ENCODE results near the gene NAA40. TPM values are rescaled to one million over a fixed set of nuclear protein-coding genes. Genes with fewer than 3 reads are reported as not detected.
A peak's percentile ranks its signal among the peaks of the same experiment; 100 is the strongest.

NAA40 gene
- total RNA-seq, 1 donor from 2014 or later = 19.7 TPM

GRCh38 chr11:63998558-63999348, 60.0 kb downstream of the NAA40 start:
- intact Hi-C loops (cut with micrococcal nuclease) = no loop called here
- Histone ChIP-seq H3K4me1 (peaks cover 57% of the 10 kb centered on the region), H3K36me3 (peaks cover 47% of the 10 kb centered on the region), H3K9me3 (replicated peaks) (no peaks in the 10 kb centered on the region), H3K27me3 (ENCODE audit: low read depth) (no peaks in the 10 kb centered on the region), H3K27ac (replicated peaks) (no peak overlapping the region), H3K4me3 (peak overlapping the region; percentile 59)
- DNase-seq = peak; percentile 38
- no peak for TF ChIP-seq CTCF (IDR thresholded peaks at IDR 0.05; ENCODE audit: borderline replicate concordance)

GRCh38 chr11:63999349-64000025, 60.7 kb downstream of the NAA40 start:
- Histone ChIP-seq H3K4me3 (peak overlapping the region; percentile 59), H3K27ac (replicated peaks) (no peak overlapping the region), H3K9me3 (replicated peaks) (no peaks in the 10 kb centered on the region), H3K36me3 (peaks cover 40% of the 10 kb centered on the region), H3K27me3 (ENCODE audit: low read depth) (no peaks in the 10 kb centered on the region), H3K4me1 (peaks cover 54% of the 10 kb centered on the region)
- DNase-seq = peak; percentile 53
- no peak for TF ChIP-seq CTCF (IDR thresholded peaks at IDR 0.05; ENCODE audit: borderline replicate concordance)
- intact Hi-C loops (cut with micrococcal nuclease) = loop anchor here (5.0 kb wide), 1 partner anchor 148 kb away; no protein-coding TSS in a partner anchor

- H3K9me3 ChIP-seq (replicated peaks) = no peaks in the 10 kb centered on the region
- H3K4me1 ChIP-seq = peaks cover 52% of the 10 kb centered on the region
- no peaks in the 10 kb centered on the region for H3K27me3 ChIP-seq (ENCODE audit: low read depth)
- intact Hi-C loops (cut with micrococcal nuclease) = loop anchor here (5.0 kb wide), 1 partner anchor 147 kb away; no protein-coding TSS in a partner anchor
- peak; percentile 73 for DNase-seq
- H3K4me3 ChIP-seq = peak overlapping the region; percentile 59
- TF ChIP-seq CTCF (IDR thresholded peaks at IDR 0.05; ENCODE audit: borderline replicate concordance) = peak; percentile 80
- H3K27ac ChIP-seq (replicated peaks) = no peak overlapping the region
- peaks cover 33% of the 10 kb centered on the region for H3K36me3 ChIP-seq
Measured at GRCh38 chr11:64000026-64000739, 61.4 kb downstream of the NAA40 start.

GRCh38 chr11:64000740-64001483, 62.1 kb downstream of the NAA40 start:
- peaks cover 52% of the 10 kb centered on the region for H3K4me1 ChIP-seq
- H3K4me3 ChIP-seq = peak overlapping the region; percentile 59
- H3K9me3 ChIP-seq (replicated peaks) = no peaks in the 10 kb centered on the region
- peaks cover 27% of the 10 kb centered on the region for H3K36me3 ChIP-seq
- TF ChIP-seq CTCF (IDR thresholded peaks at IDR 0.05; ENCODE audit: borderline replicate concordance) = no peak
- H3K27me3 ChIP-seq (ENCODE audit: low read depth) = no peaks in the 10 kb centered on the region
- no peak overlapping the region for H3K27ac ChIP-seq (replicated peaks)
- DNase-seq = no peak
- intact Hi-C loops (cut with micrococcal nuclease) = loop anchor here (5.0 kb wide), 1 partner anchor 146 kb away; no protein-coding TSS in a partner anchor
